ENCODE results near the gene NMT1. TPM values are rescaled to one million over a fixed set of nuclear protein-coding genes. Genes with fewer than 3 reads are reported as not detected.

The NMT1 gene
- total and polyA plus RNA-seq, 2 of the 13 experiments (the other 11 are each of a cell fraction or from before 2014, with no cell fraction given) = 75.7 to 142 TPM

DNA sequence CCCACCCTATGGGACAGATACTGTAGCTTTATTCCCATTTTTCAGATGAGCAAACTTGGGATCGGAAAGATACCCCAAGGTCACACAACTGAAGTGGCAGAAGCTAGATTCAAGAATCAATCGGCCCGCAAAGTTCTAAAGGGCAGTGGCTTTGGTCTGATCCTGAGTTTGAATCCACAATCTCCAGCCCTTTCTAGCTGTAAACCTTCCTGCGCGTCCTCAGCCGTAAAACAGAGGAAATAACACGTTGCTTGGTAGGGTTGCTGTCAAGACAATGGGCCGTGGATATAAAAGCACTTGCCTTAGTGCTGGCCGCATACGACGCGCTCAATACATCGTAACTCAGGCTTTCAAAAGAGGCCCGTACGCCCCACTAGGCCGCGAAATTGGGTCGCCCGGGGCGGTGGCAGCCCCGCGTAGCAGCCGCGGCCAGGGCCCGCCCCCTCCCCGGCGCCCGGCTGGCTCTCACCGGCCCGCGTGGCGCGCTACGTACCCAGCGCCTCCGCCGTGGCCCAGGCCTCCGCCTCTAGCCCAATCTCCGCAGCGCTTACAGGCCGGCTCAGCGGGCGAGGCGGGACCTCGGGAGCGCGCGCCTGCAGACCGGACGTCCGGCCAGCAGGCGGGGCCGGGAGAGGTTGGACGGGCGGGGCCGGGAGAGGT, 9.9 kb upstream of the NMT1 start, which contains the start of gene DCAKD (continued):
- TF ChIP-seq AHR (CRISPR knock-in tag; IDR thresholded peaks at IDR 0.05) (no peak; the same call in 1 of the 2 replicates), ZNF747 (CRISPR knock-in tag; IDR thresholded peaks at IDR 0.05; ENCODE audit: borderline replicate concordance) (no peak), ZNF326 (CRISPR knock-in tag; IDR thresholded peaks at IDR 0.05; ENCODE audit: borderline replicate concordance) (no peak), ZNF703 (CRISPR knock-in tag; IDR thresholded peaks at IDR 0.05; ENCODE audit: borderline replicate concordance) (peak; percentile 43; the same call in 1 of the 2 replicates), ZNF451 (CRISPR knock-in tag; IDR thresholded peaks at IDR 0.05) (peak; percentile 78; the same call in 1 of the 2 replicates), ZNF496 (CRISPR knock-in tag; IDR thresholded peaks at IDR 0.05; ENCODE audit: insufficient replicate concordance) (no peak), ELF3 (CRISPR knock-in tag; IDR thresholded peaks at IDR 0.05) (peak; percentile 52), JDP2 (CRISPR knock-in tag; IDR thresholded peaks at IDR 0.05; ENCODE audit: borderline replicate concordance) (no peak), GLI4 (CRISPR knock-in tag; IDR thresholded peaks at IDR 0.05; ENCODE audit: borderline replicate concordance) (0 out of 2 replicates have a peak, but pooled peaks have one; percentile 27)
- TF ChIP-seq, protein P1, sequence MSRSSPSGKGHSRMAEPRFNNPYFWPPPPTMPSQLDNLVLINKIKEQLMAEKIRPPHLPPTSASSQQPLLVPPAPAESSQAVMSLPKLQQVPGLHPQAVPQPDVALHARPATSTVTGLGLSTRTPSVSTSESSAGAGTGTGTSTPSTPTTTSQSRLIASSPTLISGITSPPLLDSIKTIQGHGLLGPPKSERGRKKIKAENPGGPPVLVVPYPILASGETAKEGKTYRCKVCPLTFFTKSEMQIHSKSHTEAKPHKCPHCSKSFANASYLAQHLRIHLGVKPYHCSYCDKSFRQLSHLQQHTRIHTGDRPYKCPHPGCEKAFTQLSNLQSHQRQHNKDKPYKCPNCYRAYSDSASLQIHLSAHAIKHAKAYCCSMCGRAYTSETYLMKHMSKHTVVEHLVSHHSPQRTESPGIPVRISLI (CRISPR knock-in tag; IDR thresholded peaks at IDR 0.05; ENCODE audit: borderline replicate concordance) = no peak
- TF ChIP-seq, protein P2, sequence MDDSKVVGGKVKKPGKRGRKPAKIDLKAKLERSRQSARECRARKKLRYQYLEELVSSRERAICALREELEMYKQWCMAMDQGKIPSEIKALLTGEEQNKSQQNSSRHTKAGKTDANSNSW (CRISPR knock-in tag; IDR thresholded peaks at IDR 0.05; ENCODE audit: borderline replicate concordance) = no peak
- TF ChIP-seq, protein P3, sequence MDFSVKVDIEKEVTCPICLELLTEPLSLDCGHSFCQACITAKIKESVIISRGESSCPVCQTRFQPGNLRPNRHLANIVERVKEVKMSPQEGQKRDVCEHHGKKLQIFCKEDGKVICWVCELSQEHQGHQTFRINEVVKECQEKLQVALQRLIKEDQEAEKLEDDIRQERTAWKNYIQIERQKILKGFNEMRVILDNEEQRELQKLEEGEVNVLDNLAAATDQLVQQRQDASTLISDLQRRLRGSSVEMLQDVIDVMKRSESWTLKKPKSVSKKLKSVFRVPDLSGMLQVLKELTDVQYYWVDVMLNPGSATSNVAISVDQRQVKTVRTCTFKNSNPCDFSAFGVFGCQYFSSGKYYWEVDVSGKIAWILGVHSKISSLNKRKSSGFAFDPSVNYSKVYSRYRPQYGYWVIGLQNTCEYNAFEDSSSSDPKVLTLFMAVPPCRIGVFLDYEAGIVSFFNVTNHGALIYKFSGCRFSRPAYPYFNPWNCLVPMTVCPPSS (IDR thresholded peaks at IDR 0.05) = no peak
- TF ChIP-seq, protein P4, sequence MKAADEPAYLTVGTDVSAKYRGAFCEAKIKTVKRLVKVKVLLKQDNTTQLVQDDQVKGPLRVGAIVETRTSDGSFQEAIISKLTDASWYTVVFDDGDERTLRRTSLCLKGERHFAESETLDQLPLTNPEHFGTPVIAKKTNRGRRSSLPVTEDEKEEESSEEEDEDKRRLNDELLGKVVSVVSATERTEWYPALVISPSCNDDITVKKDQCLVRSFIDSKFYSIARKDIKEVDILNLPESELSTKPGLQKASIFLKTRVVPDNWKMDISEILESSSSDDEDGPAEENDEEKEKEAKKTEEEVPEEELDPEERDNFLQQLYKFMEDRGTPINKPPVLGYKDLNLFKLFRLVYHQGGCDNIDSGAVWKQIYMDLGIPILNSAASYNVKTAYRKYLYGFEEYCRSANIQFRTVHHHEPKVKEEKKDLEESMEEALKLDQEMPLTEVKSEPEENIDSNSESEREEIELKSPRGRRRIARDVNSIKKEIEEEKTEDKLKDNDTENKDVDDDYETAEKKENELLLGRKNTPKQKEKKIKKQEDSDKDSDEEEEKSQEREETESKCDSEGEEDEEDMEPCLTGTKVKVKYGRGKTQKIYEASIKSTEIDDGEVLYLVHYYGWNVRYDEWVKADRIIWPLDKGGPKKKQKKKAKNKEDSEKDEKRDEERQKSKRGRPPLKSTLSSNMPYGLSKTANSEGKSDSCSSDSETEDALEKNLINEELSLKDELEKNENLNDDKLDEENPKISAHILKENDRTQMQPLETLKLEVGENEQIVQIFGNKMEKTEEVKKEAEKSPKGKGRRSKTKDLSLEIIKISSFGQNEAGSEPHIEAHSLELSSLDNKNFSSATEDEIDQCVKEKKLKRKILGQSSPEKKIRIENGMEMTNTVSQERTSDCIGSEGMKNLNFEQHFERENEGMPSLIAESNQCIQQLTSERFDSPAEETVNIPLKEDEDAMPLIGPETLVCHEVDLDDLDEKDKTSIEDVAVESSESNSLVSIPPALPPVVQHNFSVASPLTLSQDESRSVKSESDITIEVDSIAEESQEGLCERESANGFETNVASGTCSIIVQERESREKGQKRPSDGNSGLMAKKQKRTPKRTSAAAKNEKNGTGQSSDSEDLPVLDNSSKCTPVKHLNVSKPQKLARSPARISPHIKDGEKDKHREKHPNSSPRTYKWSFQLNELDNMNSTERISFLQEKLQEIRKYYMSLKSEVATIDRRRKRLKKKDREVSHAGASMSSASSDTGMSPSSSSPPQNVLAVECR (CRISPR knock-in tag; IDR thresholded peaks at IDR 0.05; ENCODE audit: borderline replicate concordance) = peak; percentile 74
- TF ChIP-seq, protein P5, sequence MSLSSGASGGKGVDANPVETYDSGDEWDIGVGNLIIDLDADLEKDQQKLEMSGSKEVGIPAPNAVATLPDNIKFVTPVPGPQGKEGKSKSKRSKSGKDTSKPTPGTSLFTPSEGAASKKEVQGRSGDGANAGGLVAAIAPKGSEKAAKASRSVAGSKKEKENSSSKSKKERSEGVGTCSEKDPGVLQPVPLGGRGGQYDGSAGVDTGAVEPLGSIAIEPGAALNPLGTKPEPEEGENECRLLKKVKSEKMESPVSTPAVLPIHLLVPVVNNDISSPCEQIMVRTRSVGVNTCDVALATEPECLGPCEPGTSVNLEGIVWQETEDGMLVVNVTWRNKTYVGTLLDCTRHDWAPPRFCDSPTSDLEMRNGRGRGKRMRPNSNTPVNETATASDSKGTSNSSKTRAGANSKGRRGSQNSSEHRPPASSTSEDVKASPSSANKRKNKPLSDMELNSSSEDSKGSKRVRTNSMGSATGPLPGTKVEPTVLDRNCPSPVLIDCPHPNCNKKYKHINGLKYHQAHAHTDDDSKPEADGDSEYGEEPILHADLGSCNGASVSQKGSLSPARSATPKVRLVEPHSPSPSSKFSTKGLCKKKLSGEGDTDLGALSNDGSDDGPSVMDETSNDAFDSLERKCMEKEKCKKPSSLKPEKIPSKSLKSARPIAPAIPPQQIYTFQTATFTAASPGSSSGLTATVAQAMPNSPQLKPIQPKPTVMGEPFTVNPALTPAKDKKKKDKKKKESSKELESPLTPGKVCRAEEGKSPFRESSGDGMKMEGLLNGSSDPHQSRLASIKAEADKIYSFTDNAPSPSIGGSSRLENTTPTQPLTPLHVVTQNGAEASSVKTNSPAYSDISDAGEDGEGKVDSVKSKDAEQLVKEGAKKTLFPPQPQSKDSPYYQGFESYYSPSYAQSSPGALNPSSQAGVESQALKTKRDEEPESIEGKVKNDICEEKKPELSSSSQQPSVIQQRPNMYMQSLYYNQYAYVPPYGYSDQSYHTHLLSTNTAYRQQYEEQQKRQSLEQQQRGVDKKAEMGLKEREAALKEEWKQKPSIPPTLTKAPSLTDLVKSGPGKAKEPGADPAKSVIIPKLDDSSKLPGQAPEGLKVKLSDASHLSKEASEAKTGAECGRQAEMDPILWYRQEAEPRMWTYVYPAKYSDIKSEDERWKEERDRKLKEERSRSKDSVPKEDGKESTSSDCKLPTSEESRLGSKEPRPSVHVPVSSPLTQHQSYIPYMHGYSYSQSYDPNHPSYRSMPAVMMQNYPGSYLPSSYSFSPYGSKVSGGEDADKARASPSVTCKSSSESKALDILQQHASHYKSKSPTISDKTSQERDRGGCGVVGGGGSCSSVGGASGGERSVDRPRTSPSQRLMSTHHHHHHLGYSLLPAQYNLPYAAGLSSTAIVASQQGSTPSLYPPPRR (CRISPR knock-in tag; IDR thresholded peaks at IDR 0.05; ENCODE audit: borderline replicate concordance) = no peak
- TF ChIP-seq, protein P6, sequence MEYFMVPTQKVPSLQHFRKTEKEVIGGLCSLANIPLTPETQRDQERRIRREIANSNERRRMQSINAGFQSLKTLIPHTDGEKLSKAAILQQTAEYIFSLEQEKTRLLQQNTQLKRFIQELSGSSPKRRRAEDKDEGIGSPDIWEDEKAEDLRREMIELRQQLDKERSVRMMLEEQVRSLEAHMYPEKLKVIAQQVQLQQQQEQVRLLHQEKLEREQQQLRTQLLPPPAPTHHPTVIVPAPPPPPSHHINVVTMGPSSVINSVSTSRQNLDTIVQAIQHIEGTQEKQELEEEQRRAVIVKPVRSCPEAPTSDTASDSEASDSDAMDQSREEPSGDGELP (IDR thresholded peaks at IDR 0.05; ENCODE audit: borderline replicate concordance, low read depth) = peak; percentile 7; the same call in 1 of the 2 replicates

All from HepG2 (cell line).